HepG2 (cell line): ENCODE data around the gene ZNF574. TPM values are rescaled to one million over a fixed set of nuclear protein-coding genes. Genes with fewer than 3 reads are reported as not detected.

ENCODE experiments used
- ATAC-seq: fragments of 200-7000 bp; cut with Tn5 transposase; 3 replicates; pipeline ENCODE4 v1.9.1; 2020; ENCODE audit warnings: mild to moderate bottlenecking, moderate library complexity
- BruUV-seq: library from RNA; stranded (reverse); fragments of 400-500 nt; replicated peaks from 2 replicates; lab custom pipeline; 2021; lab: Mats Ljungman, UMichigan
- CTCF ChIA-PET: fragments of 300-600 bp; formaldehyde crosslinking; extraction: SDS; loops from one replicate; lab custom pipeline; 2021; ENCODE audit warnings: low total read pairs, inconsistent platforms, low intra/inter-chr PET ratio; lab: Yijun Ruan, JAX
- POLR2A ChIA-PET: fragments of 350-600 bp; sonication (Branson Sonifier 250); formaldehyde crosslinking; loops from one replicate; lab custom pipeline; 2020; ENCODE audit warnings: antibody characterized with exemption, inconsistent platforms; lab: Yijun Ruan, JAX
- DNase-seq: peaks from one replicate; pipeline ENCODE4 v3.0.0-alpha.2; 2015; ENCODE audit warnings: low spot score
- FAIRE-seq: peaks from 3 replicates; lab custom pipeline; 2011; peaks lifted over from hg19 to GRCh38; lab: Jason Lieb, UNC
- H2AFZ ChIP-seq: one replicate; pipeline ENCODE4 v1.6.1; 2011; ENCODE audit warnings: low read length, inconsistent platforms
- H3K27ac ChIP-seq: fragments of 300-600 bp; 3 replicates; pipeline ENCODE4 v1.8.0; 2011; ENCODE audit warnings: mixed run types, mild to moderate bottlenecking, mixed read lengths, low read length, inconsistent platforms; ENCODE audit not compliant: insufficient read depth; ENCODE audit errors: extremely low read length
- H3K27me3 ChIP-seq, 2 experiments: fragments of 200-600 bp in 1 of 2; 2 replicates in 1 of 2; 3 replicates in 1 of 2; pipeline versions ENCODE4 v1.6.0 to v1.8.0; 2011; ENCODE audit warnings: low read length in 2 of 2, mild to moderate bottlenecking in 2 of 2, moderate library complexity in 2 of 2, inconsistent platforms in 1 of 2; ENCODE audit not compliant: insufficient read depth in 2 of 2, control insufficient read depth in 1 of 2
- H3K36me3 ChIP-seq, 2 experiments: fragments of 200-600 bp in 1 of 2; replicated peaks in 1 of 2; 2 replicates in 1 of 2; 3 replicates in 1 of 2; pipeline versions ENCODE4 v1.5.1 to v1.8.0; 2011; ENCODE audit warnings: low read length in 2 of 2, inconsistent platforms in 1 of 2; ENCODE audit not compliant: insufficient read depth in 2 of 2, control insufficient read depth in 1 of 2
- H3K4me1 ChIP-seq: 2 replicates; pipeline ENCODE4 v1.5.1; 2012; ENCODE audit warnings: low read length, inconsistent platforms; ENCODE audit not compliant: insufficient read depth
- H3K4me2 ChIP-seq: 2 replicates; pipeline ENCODE4 v1.6.0; 2011; ENCODE audit warnings: low read depth, low read length, inconsistent platforms
- H3K4me3 ChIP-seq, 3 experiments: fragments of 200-600 bp in 1 of 3; sonication (generic), shearing (Covaris generic) in 1 of 3; replicated peaks in 1 of 3; 2 replicates each; pipeline ENCODE4 v1.5.1; 2011 to 2016; ENCODE audit warnings: low read length in 3 of 3, inconsistent platforms in 2 of 3, low read depth in 2 of 3, mild to moderate bottlenecking in 2 of 3, control low read depth in 1 of 3, mixed read lengths in 1 of 3; ENCODE audit not compliant: insufficient read depth in 1 of 3
- H3K79me2 ChIP-seq: one replicate; pipeline ENCODE4 v1.6.1; 2011; ENCODE audit warnings: low read length, inconsistent platforms; ENCODE audit not compliant: insufficient read depth
- H3K9ac ChIP-seq: 2 replicates; pipeline ENCODE4 v1.6.0; 2011; ENCODE audit warnings: mild to moderate bottlenecking, low read depth, low read length, inconsistent platforms; ENCODE audit not compliant: insufficient read depth
- H3K9me3 ChIP-seq: 2 replicates; pipeline ENCODE4 v1.5.1; 2012; ENCODE audit warnings: mild to moderate bottlenecking, low read length
- H4K20me1 ChIP-seq: 2 replicates; pipeline ENCODE4 v1.6.0; 2011; ENCODE audit warnings: inconsistent platforms, mild to moderate bottlenecking, low read length, moderate library complexity; ENCODE audit not compliant: insufficient read depth
- ARNT ChIP-seq: fragments of 450-650 bp; IDR thresholded peaks from 2 replicates; pipeline ENCODE4 v1.6.1; 2017
- BCL6 ChIP-seq: IDR thresholded peaks from 2 replicates; pipeline ENCODE4 v1.6.1; 2016; ENCODE audit warnings: missing genetic modification reagents, missing compliant biosample characterization
- DMAP1 ChIP-seq: IDR thresholded peaks from 2 replicates; pipeline ENCODE4 v1.6.1; 2016
- FOSL2 ChIP-seq: sonication (generic); formaldehyde crosslinking; IDR thresholded peaks from 2 replicates; pipeline ENCODE4 v1.4.0; 2020; ENCODE audit warnings: missing genetic modification reagents
- GLMP ChIP-seq: sonication (generic); formaldehyde crosslinking; IDR thresholded peaks from 2 replicates; pipeline ENCODE4 v1.9.0; 2021; ENCODE audit warnings: missing genetic modification reagents, mild to moderate bottlenecking, borderline replicate concordance
- GTF3A ChIP-seq: sonication (generic); formaldehyde crosslinking; conservative IDR thresholded peaks from 2 replicates; pipeline ENCODE4 v1.4.0; 2020; ENCODE audit warnings: mild to moderate bottlenecking, missing genetic modification reagents
- MXD4 ChIP-seq: IDR thresholded peaks from 2 replicates; pipeline ENCODE4 v1.6.1; 2016; ENCODE audit warnings: mild to moderate bottlenecking, missing biosample characterization, missing genetic modification reagents
- NBN ChIP-seq: fragments of 450-650 bp; conservative IDR thresholded peaks from 2 replicates; pipeline ENCODE4 v1.6.1; 2017
- RCOR2 ChIP-seq: IDR thresholded peaks from 2 replicates; pipeline ENCODE4 v1.6.1; 2016; ENCODE audit warnings: missing biosample characterization, missing genetic modification reagents
- TAF15 ChIP-seq: fragments of 200-400 bp; formaldehyde crosslinking; IDR thresholded peaks from one replicate; pipeline ENCODE4 v1.6.1; 2018; ENCODE audit warnings: mild to moderate bottlenecking, low read depth, low read length; ENCODE audit not compliant: poor library complexity, severe bottlenecking
- TCF12 ChIP-seq, 2 experiments: fragments of 450-650 bp in 1 of 2; sonication (generic) in 1 of 2; formaldehyde crosslinking in 1 of 2; IDR thresholded peaks; 2 replicates each; pipeline versions ENCODE4 v1.6.1 to v1.8.0; 2017 to 2022; ENCODE audit warnings: antibody characterized with exemption in 1 of 2, mild to moderate bottlenecking in 1 of 2, missing genetic modification reagents in 1 of 2, moderate library complexity in 1 of 2
- TERF1 ChIP-seq: sonication (generic); formaldehyde crosslinking; IDR thresholded peaks from 2 replicates; pipeline ENCODE4 v1.8.0; 2022; ENCODE audit warnings: mild to moderate bottlenecking, missing genetic modification reagents, moderate library complexity
- ZBTB44 ChIP-seq: sonication (generic); formaldehyde crosslinking; IDR thresholded peaks from 2 replicates; pipeline ENCODE4 v1.4.0; 2020; ENCODE audit warnings: missing genetic modification reagents
- ZNF678 ChIP-seq: sonication (generic); formaldehyde crosslinking; IDR thresholded peaks from 2 replicates; pipeline ENCODE4 v1.4.0; 2020; ENCODE audit warnings: mild to moderate bottlenecking, missing genetic modification reagents
- ZNF7 ChIP-seq: IDR thresholded peaks from 2 replicates; pipeline ENCODE4 v1.6.1; 2016; ENCODE audit warnings: missing biosample characterization, missing genetic modification reagents
- ZNF737 ChIP-seq: sonication (generic); formaldehyde crosslinking; IDR thresholded peaks from 2 replicates; pipeline ENCODE4 v1.5.0; 2020; ENCODE audit warnings: missing genetic modification reagents, mild to moderate bottlenecking, borderline replicate concordance
- ZNF891 ChIP-seq: sonication (generic); formaldehyde crosslinking; IDR thresholded peaks from 2 replicates; pipeline ENCODE4 v1.5.0; 2020; ENCODE audit warnings: mild to moderate bottlenecking, missing genetic modification reagents
- ZSCAN29 ChIP-seq: sonication (generic); formaldehyde crosslinking; conservative IDR thresholded peaks from 2 replicates; pipeline ENCODE4 v1.4.0; 2020; ENCODE audit warnings: mild to moderate bottlenecking, missing genetic modification reagents
- ZZZ3 ChIP-seq: sonication (generic); formaldehyde crosslinking; IDR thresholded peaks from 2 replicates; pipeline ENCODE4 v1.4.0; 2020; ENCODE audit warnings: missing genetic modification reagents, mild to moderate bottlenecking, borderline replicate concordance
- WGBS: methylation state at CpG from one replicate; pipeline ENCODE4 v1.1.6; 2017; ENCODE audit warnings: low lambda C conversion rate; 5-methylcytosine and 5-hydroxymethylcytosine counted together
- in situ Hi-C: cut with HindIII; loops from 2 replicates; pipeline ENCODE4 v1.10.0; 2017; ENCODE audit warnings: low pct_unique_long_range_greater_than_20kb; ENCODE audit not compliant: extremely low pct_ligation_motif_present
- intact Hi-C: fragments of 100-400 bp; cut with micrococcal nuclease; formaldehyde crosslinking; loops from one replicate; pipeline ENCODE4 v1.10.0; 2022; ENCODE audit not compliant: unreplicated experiment
- polyA plus RNA-seq, 8 experiments: library from polyadenylated mRNA; depleted of rRNA in 3 of 8; stranded (reverse) in 7 of 8; unstranded in 1 of 8; fragments of >200 nt; fragmentation: Illumina TruSeq in 4 of 8; extraction: Trizol in 4 of 8; gene quantifications; 2 replicates each; pipeline versions ENCODE4 v1.2.1 to v1.2.3, GENCODE V29; 2011 to 2016; ENCODE audit warnings: low read depth in 4 of 8, missing spikeins in 1 of 8, mixed read lengths in 1 of 8; ENCODE audit not compliant: insufficient read depth in 1 of 8
- total RNA-seq, 5 experiments: library from RNA; depleted of rRNA; stranded (reverse); fragments of >200 nt; fragmentation: Illumina TruSeq; extraction: Trizol; gene quantifications; 2 replicates each; pipeline ENCODE4 v1.2.3, GENCODE V29; 2016; ENCODE audit warnings: low read depth in 1 of 5

Gene ZNF574
- total and polyA plus RNA-seq, 2 of the 13 experiments (the other 11 are each of a cell fraction or from before 2014, with no cell fraction given): 7.7 to 7.9 TPM

- no peaks in the 10 kb centered on the region for H3K36me3 ChIP-seq
Measured at GRCh38 chr19:42095142-42095813, 19.3 kb downstream of the ZNF574 start.

More at GRCh38 chr19:42095142-42095813, 19.3 kb downstream of the ZNF574 start:
- intact Hi-C loops: no loop called here
- H3K9me3 ChIP-seq: no peaks in the 10 kb centered on the region
- H3K4me1 ChIP-seq: no peaks in the 10 kb centered on the region
- POLR2A ChIA-PET: no interaction called here
- ATAC-seq (no peak), FAIRE-seq (no peak), DNase-seq (no peak)
- H3K4me2 ChIP-seq: no peak overlapping the region
- in situ Hi-C loops: no loop called here
- H3K9ac ChIP-seq: no peak overlapping the region
- WGBS: 63% methylated on average over 14 of the region's 36 CpGs
- no peak overlapping the region for H3K27ac ChIP-seq
- no peak overlapping the region for H3K4me3 ChIP-seq
- H4K20me1 ChIP-seq: 0 out of 2 replicates have a peak, but pooled peaks cover 2% of the 10 kb centered on the region
- no TSS peak for BruUV-seq
- no peaks in the 10 kb centered on the region for H3K79me2 ChIP-seq
- H2AFZ ChIP-seq: no peak overlapping the region
- CTCF ChIA-PET: no interaction called here
- TF ChIP-seq ZBTB44 (CRISPR knock-in tag): no peak
- TF ChIP-seq NBN: no peak
- TF ChIP-seq BCL6 (CRISPR knock-in tag): no peak
- TF ChIP-seq TCF12 (IDR thresholded peaks at IDR 0.05): no peak
- TF ChIP-seq TCF12 (CRISPR knock-in tag; IDR thresholded peaks at IDR 0.05): no peak
- no peak for TF ChIP-seq ZSCAN29 (CRISPR knock-in tag)
- TF ChIP-seq GLMP: no peak
- TF ChIP-seq MXD4: no peak
- no peak for TF ChIP-seq RCOR2 (CRISPR knock-in tag)
- no peak for TF ChIP-seq ZNF737 (CRISPR knock-in tag)
- TF ChIP-seq GTF3A: no peak
- no peak for TF ChIP-seq FOSL2 (CRISPR knock-in tag)
- no peak for TF ChIP-seq TERF1 (CRISPR knock-in tag)
- no peak for TF ChIP-seq ZNF7 (CRISPR knock-in tag)
- no peak for TF ChIP-seq ZNF678
- TF ChIP-seq ZNF891 (CRISPR knock-in tag): no peak
- no peak for TF ChIP-seq ZZZ3 (CRISPR knock-in tag)
- no peak for TF ChIP-seq DMAP1 (CRISPR knock-in tag)
- no peak for TF ChIP-seq TAF15
- TF ChIP-seq ARNT: no peak
- TF ChIP-seq, all 625 proteins: peak for 0
- peaks cover 0 to 16% of the 10 kb centered on the region in 2 experiments; a peak in 3 of 5 replicates for H3K27me3 ChIP-seq
